Amniotic stem cell (primary cell): ENCODE measurements around the gene HMGN5.
A peak's percentile ranks its signal among the peaks of the same experiment; 100 is the strongest.

Source experiments
- DNase-seq: peaks from one replicate; lab custom pipeline; 2025; lab: John Stamatoyannopoulos, UW

HMGN5 gene, protein sequence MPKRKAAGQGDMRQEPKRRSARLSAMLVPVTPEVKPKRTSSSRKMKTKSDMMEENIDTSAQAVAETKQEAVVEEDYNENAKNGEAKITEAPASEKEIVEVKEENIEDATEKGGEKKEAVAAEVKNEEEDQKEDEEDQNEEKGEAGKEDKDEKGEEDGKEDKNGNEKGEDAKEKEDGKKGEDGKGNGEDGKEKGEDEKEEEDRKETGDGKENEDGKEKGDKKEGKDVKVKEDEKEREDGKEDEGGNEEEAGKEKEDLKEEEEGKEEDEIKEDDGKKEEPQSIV

DNA sequence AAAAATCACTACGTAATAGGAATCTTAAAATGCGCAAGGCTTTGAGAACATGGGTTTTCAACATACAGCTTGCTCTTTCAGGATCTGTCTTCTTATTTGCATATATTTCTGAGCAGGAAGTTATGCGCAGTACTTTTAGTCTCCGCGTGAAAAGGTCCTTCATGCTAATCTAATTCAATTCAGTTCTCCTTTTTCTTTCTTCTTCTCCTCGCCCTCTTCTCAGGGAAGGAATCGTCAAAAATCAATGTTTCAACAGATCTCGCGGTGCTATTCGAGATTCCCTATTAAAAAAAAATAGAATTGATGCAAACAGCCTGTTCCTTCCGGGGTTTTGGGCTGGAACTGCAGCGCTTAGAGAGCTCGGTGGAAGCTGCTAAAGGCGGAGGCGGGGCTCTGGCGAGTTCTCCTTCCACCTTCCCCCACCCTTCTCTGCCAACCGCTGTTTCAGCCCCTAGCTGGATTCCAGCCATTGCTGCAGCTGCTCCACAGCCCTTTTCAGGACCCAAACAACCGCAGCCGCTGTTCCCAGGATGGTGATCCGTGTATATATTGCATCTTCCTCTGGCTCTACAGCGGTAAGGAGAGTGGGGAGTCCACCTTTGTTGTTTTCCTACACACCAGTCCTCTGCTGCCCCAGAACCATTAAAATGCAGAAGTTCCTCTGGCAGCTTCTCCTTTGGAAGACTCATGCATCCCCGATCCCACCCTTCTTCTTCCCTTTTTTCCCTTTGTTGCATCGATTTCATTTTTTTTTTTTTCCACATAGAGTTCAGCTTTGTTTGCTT lies at the start of gene HMGN5, which contains the start of gene SH3BGRL:
Gene HMGN5, minus strand, starts transcription at position 243 of the 785 bp plus-strand sequence. CDS start 80,364 bp downstream, outside the sequence.
Gene SH3BGRL, plus strand, starts transcription at position 432 of the 785 bp plus-strand sequence. Its CDS starts 99 bp downstream, at position 531.
- DNase-seq, result peak; percentile 76

DNA sequence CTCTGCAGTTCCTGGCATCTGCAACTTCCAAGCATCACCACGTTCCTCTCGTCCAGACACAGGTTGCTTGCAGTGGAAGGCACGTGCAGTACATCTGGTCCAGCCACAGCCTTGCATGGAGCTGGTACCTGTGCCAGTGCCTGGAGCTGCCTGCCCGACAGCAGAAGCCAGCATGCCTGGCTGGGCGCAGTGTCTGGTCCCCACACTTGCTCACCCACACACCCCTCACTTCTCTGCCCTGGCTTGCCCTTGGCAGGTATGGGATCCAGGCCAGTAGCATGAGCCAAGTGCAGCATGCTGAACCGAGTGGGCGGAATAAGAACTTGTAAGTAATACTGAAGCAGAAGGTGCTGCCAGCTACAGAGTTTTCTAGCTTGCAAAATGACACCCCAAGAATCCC lies 40.0 kb upstream of the HMGN5 start:
- no peak for DNase-seq

DNA sequence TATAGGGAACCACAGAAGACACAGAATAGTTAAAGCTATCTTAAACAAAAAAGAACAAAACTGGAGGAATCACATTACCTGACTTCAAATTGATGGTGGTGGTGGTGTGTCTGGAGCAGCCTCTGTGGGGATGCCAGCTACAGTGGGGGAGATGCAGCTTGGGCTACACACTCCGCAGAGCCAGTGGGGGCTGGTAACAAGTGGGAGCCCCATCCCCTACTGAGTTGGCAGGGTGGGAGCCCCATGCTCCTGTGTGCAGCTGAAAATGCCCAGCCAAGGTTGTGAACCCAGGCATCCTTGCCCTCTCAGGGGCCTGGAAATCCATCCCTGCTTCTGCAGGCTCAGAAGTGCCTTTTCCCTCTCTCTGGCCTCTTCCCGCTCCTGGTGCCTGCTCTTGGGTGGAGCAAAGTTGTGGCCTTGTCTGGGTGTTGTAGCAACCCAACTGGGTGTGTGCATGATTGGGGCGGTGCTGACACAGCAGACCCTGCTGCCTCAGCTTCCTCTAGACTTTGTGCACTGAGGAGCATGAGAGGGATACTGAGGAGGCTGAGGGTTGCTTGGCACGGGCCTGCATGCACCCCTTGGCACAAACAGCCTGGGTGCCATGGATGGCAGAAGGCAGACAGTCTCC lies 39.1 kb upstream of the HMGN5 start:
- no peak for DNase-seq

DNA sequence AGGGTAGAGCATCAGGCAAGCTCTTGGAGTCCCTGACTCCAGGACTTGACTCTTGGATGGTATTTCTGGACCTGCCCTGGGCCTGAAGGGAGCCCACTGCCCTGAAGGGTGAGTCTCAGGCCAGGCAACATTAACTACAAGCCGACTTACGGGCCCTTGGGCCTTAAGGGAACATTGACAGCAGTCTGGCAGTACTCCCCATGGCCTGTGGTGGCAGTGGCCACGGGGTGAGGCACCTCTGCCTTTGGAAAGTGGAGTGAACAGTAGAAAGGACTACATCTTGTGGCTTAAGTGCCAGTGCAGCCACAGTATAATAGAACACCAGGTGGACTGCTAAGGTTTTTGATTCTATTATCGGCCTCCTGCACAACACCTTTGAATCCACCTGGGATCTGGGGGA lies 36.5 kb upstream of the HMGN5 start:
- DNase-seq, result no peak

DNA sequence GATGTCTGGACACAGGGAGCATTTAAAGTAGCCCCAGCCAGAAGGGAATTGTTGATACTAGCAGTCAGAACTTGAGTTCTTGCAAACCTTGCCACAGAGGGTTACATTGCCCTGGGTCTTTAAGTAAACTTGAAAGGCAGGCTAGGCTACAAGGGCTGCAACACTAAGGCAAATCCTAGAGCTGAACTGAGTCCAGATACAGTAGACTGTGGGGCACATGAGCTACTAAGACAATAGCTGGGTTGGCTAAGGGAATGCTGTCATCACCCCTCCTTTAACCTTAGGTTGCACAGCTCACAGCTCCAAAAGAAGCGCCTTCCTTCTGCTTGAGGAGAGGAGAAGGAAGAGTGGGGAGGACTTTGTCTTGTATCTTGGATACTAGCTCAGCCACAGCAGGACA lies 35.8 kb upstream of the HMGN5 start:
- DNase-seq, result no peak

DNA sequence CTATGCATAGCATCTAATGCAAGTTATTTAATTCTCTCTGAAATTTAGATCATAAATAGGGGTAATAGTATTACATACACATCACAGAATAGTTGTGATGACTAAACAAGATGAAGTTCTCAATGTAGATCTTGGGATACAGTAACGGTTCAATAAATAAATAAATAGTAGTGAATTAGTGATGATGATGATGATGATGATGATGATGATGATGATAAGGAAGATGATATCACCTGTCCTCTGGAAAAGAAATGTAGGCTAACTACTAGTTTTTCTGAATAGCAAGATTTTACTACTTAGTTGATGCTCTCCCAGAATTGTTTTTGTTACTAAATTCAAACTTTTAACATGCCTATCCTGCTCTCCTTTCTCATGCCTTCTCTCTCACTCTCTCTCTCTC lies 30.5 kb upstream of the HMGN5 start:
- no peak for DNase-seq

DNA sequence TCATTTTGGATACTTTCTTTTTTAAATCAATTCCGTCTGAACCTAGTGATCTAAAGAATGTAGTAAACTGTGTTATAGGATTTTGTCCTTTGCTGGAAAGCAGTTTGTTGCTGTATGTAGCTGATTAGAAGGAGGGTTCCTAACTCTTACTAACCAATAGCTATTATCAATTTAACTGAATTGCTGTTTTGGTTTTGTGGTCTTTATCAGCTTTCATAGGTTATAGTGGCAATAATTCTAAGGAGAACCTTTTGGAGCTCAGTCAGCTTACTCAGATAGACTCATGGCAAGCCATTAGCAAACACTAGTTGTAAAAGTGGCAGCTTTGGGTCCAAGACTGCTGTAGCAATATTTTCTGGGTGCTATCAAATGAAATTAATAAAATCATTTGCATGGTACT lies 29.8 kb upstream of the HMGN5 start:
- DNase-seq, result no peak

DNA sequence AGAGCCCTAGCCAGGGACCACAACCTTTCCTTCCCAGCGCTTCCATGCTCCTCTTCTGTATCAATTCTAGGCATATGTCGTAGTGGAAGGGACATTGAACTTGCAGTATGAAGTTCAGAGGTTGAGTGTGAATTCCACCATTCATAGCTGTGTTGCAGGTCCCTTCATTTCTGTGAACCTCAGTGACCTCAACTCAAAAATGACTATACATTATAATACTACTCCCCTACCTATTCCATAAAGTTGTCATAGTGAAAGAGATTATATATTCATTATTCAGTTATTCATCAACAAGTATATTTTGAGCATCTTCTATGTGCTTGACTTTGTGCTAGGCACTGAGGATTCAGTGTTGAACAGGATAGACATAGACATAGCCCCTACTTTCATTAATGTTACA lies 28.2 kb upstream of the HMGN5 start:
- DNase-seq, result no peak

DNA sequence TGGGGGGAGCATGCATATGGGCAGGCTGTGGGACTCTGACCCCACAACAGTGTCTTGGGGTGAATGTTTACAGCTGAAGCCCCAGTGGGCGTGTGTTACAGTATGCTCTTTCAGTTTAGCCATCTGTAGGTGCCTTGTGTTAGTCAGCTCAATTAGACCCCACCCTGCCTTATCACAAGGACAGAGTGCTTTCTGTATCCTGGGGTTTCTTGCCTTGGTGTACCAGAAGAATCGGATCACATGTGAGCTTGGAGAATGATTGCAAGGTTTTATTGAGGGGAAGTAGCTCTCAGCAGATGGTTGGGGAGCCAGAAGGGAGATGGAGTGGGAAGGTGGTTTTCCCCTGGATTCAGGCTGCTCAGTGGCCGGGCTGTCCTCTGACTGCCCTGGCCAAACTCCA lies 27.5 kb upstream of the HMGN5 start:
- no peak for DNase-seq

DNA sequence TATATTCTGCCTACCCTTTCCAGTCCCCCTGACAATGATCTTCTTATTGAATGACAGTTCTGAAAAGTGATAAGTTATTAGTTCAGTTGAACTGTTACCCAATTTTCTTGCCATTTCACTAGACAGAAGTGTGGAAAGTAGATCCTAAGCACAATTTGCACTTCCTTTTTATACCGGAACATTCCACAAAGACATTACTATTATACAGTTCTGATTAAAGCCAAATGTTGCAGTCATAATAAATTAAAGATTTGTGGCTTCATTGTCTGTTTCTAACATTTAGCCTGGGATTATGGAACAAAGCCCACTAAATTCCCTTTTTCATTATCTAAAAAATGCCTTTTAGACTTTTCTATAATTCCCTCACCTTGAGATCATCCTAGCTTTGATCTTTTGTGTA lies 14.0 kb upstream of the HMGN5 start:
- DNase-seq, result no peak

DNA sequence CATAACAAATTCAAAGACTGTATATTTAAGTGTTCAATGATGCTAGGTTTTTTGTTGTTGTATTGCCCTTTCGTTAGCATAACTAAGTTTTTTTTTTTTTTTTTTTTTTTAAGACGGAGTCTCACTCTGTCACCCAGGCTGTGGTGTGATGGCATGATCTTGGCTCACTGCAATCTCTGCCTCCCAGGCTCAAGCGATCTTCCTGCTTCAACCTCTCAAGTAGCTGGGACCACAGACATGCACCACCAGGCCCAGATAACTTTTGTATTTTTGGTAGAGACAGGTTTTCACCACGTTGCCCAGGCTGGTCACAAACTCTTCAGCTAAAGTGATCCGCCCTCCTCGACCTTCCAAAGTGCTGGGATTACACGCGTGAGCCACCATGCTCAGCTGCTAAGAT lies 7.2 kb upstream of the HMGN5 start:
- DNase-seq, result no peak

DNA sequence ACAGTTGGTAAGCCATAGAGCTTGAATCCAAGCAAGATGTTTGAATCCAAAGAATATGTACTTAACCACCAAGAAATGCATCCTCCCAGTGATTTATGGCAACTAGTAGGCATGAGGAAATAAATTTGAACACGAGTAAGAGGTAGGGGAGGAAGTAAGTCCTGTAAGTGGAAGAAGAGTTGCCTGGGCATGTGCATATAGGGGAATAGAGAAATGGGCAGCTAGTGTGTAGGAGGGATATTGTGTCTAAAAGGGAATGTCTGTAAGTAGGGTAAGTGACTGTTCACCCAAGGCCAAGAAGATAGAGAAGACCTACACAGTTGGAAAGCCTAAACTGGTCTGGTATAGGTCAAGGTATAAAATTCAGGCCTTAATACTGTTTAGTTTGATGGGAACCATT lies 4.8 kb upstream of the HMGN5 start:
- no peak for DNase-seq

DNA sequence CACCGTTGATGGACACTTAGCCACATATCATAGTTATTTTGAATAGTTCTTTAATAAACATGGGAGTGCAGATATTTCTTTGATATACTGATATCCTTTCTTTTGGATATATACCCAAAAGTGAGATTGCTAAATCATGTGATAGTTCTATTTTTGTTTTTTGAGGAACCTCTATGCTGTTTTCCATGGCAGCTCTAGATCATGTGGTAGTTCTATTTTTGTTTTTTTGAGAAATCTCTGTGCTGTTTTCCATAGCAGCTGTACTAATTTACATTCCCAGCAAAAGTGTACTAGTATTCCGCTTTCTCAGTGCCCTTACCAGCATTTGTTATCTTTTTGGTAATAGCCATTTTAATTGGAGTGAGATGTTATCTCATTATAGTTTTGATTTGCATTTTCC lies 3.8 kb upstream of the HMGN5 start:
- DNase-seq, result no peak

DNA sequence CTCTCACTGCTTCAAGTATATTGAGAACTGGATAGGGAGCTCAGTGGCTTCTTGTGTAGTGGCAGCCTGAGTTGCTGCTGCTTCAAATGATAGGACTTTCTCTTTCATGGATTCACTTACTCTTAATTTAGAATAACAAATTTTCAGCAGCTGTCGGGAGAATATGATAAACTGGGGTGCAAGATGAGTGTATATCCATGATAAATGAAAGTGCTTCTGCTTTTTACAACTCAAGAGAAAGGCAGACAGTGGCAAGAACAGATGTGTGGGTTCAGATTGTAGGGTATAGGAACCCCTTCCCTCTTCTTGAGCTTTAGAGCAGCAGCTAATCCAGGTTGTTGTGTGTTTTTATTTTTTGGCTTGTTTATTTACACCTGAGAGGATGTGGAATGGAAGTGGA lies 1.2 kb upstream of the HMGN5 start:
- DNase-seq, result no peak

DNA sequence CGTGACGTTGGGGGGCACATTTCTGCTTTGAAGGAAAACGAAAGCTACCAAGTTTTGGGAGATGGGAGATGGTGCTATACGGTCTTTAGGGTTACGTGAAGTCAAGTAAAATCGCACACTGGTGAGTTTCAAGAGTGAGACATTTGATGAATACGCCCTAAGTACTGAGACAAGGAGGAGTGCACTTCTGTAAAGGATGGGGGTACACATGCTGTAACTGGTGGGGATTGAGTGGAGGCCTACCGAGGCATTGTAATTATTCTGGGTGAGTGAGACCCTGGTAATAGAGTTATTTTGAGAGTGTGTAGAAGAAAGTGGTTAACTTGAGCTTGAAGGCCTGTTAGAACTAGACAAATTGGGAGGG lies 725 bp upstream of the HMGN5 start:
- no peak for DNase-seq

DNA sequence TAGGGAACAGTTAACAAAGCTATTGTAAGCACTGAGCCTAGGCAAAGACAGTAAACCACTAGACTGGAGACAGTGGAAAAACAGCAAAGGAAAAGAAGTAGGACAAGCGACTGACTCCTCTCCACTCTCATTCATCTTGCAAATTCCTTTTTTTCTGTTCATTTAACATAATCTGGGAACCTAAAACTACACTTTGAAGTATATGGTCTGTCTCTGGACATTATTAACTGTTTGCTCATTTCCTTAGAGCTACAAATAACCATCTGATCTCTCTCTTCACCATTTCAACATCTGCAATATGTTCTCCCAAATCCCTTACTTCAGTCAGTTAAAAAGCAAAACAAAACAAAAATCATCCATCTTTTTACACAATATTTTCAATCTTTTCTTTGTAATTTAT lies 642 bp downstream of the HMGN5 start:
- no peak for DNase-seq

DNA sequence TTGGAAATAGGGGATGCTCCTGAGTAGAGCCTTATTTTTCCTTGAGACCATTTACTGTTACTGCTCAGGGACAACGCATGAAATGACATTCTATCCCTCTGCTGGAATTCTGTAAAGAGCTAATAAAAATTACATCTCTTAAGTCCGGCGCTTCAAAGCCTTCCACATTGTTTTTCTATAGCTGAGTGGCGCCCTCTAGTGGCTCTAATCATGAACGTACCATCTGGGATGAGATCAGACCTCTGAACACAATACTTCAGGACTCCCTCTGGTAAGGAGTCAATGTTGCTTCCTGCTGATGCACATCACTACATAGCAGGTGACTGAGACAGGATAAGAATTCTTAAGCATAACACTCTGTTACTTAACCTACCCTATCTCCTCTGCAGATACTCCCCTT lies 6.0 kb downstream of the HMGN5 start:
- DNase-seq, result peak; percentile 2

DNA sequence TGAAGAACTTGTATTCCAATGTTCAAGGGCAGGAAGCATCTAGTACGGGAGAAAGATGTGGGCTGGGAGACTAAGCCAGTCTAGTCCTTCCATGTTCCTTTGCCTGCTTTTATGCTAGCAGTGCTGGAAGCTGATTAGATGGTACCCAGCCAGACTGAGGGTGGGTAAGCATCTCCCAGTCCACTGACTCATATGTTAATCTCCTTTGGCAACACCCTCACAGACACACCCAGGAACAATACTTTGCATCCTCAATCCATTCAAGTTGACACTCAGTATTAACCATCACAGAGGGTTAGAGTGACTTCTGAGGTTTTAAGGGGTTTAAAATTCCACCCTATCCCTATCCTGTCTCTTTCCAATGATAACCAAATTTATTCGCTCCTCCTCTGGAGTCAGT lies 6.5 kb downstream of the HMGN5 start:
- DNase-seq, result no peak

DNA sequence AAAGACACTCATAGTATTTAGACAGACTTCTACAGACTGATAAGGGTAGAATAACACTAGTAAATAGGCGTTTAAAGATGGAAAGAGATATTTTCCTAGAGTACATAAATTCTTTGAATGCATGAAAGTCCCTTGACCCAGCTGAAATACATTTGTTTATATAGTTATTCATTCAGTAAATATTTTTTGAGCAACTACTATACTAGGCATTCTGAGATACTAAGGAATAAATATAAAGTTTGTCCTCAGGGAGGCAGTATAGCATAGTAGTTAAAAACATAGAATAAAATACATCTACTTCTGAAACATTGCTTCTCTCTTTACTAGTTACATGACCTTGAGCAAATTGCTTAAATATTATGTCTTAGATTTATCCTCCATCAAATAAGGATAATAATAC lies 27.4 kb downstream of the HMGN5 start:
- peak; percentile 5 for DNase-seq

DNA sequence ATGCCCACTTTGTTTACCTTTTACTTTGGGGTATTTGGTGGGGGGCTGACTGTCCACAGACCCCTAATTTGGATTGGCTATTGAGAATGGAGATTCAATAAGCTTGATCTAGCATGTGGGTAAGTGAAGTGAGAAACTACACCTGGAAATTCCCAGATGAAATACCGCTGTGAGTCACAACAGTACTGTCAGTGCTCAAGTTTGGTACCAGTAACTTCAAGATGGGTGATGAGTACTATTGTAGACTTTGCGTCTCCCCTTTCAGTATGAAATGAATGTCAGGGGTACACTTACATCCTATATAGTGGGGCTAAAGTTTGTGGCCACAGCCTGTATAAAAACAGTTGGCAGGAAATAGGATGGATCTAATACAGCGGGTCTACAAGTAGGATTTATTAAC lies 33.3 kb downstream of the HMGN5 start:
- DNase-seq, result no peak

DNA sequence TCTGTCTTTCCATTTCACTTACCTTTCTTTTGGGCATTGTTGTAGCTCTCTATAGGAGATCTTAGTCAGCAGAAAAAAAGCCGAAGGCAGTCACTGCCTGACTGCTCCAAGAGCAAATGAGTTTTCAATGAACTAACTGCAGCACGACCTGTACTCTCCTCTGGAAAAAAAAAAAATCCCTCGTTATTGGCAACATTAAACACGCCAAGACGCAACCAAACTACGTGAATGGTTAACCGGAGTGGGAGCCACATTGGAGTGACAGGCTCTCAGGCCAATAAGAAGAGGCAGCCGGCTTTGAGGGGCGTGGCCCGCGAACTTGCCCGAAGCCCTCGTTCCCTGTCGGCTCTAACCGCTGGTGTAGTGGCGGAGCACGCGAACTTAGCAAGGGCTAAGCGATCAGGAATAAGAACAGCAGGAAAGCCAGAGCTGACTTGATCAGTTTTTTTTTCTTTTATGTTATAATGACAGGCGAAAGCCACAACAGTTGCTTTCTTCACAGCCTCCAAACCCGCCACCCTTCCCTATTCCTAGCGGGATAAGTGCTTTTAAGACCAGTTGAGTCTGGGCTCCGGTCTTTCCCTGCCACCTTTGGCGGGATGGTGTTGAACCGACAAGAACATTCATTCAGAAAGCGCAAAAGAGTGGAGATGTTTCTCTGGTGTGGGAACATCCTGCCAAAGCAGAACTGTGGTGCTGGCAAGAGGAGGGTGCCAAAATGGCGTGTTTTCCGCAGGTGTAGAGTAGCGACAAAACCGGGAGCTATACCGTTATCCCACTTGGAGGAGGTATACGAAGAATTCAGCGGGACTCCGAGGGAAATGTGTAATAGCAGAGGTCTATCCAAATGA lies 80.0 kb downstream of the HMGN5 start:
- peak; percentile 71 for DNase-seq

DNA sequence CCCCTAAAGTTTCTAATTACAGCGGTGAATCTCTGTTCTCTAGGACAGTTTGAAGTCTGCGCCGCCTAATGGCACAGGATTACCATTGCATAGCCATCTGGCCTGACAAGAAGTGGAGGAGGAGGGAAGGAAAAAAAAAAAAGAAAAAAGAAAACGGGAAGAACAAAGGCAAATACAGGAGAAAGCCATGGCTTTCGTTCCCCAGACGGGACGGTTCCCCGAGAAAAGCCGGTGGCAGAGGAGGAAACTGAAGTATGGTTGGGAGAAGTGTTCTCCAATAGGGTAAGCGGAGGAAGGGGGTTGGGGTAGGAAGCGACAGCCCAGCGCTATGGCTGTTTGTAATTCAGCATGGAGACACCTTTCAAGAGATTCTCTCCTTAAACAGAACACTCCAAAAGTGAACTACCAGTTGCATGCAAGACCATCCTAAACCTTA lies 80.8 kb downstream of the HMGN5 start:
- peak; percentile 21 for DNase-seq
